SK-N-SH treated with all-trans-retinoic acid at 6 μM for 48 hours (cell line): ENCODE results near the gene MEG3.
"Not testable (repeated sequence)": the region's sequence is repeated elsewhere in the genome, so short reads cannot be mapped to it uniquely, and the experiment has no call there.

ENCODE experiments used
- ESRRG ChIP-seq: fragments of 250-450 bp; sonication (Bioruptor Pico); IDR thresholded peaks from 2 replicates; pipeline ENCODE4 v1.6.1; 2021; ENCODE audit warnings: mild to moderate bottlenecking
- GLIS3 ChIP-seq: fragments of 250-450 bp; sonication (Bioruptor Pico); IDR thresholded peaks from 2 replicates; pipeline ENCODE4 v1.5.0; 2020; ENCODE audit warnings: mild to moderate bottlenecking, moderate library complexity
- ISL1 ChIP-seq: fragments of 250-450 bp; sonication (Bioruptor Pico); IDR thresholded peaks from 2 replicates; pipeline ENCODE4 v2.1.2; 2022; ENCODE audit warnings: mild to moderate bottlenecking, moderate library complexity
- RARB ChIP-seq: fragments of 250-450 bp; sonication (Bioruptor Pico); IDR thresholded peaks from 2 replicates; pipeline ENCODE4 v1.8.0; 2021; ENCODE audit warnings: mild to moderate bottlenecking, moderate library complexity
- ZFP30 ChIP-seq: fragments of 450-650 bp; formaldehyde crosslinking; IDR thresholded peaks from 2 replicates; pipeline ENCODE4 v1.5.0; 2022; ENCODE audit warnings: mild to moderate bottlenecking, moderate library complexity
- TF ChIP-seq, protein P1 (sequence below): fragments of 250-450 bp; sonication (Bioruptor Pico); IDR thresholded peaks from 2 replicates; pipeline ENCODE4 v1.5.1; 2021; ENCODE audit warnings: mild to moderate bottlenecking, moderate library complexity
- TF ChIP-seq, protein P2 (sequence below): fragments of 250-450 bp; sonication (Bioruptor Pico); IDR thresholded peaks from 2 replicates; pipeline ENCODE4 v1.8.0; 2020; ENCODE audit warnings: mild to moderate bottlenecking, moderate library complexity, borderline replicate concordance

DNA sequence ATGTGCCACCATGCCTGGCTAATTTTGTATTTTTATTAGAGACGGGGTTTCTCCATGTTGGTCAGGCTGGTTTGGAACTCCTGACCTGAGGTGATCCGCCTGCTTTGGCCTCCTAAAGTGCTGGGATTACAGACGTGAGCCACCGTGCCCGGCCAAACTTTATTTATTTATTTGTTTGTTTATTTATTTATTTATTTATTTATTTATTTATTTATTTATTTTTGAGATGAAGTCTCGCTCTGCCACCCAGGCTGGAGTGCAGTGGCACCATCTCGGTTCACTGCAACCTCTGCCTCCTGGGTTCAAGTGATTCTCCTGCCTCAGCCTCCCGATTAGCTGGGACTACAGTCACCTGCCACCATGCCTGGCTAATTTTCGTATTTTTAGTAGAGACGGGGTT lies 7.0 kb upstream of the MEG3 start:
- not testable (repeated sequence) for TF ChIP-seq GLIS3 (CRISPR knock-in tag); ZFP30 (CRISPR knock-in tag); RARB; ESRRG (CRISPR knock-in tag); ISL1 (CRISPR knock-in tag)
- TF ChIP-seq, protein P1, sequence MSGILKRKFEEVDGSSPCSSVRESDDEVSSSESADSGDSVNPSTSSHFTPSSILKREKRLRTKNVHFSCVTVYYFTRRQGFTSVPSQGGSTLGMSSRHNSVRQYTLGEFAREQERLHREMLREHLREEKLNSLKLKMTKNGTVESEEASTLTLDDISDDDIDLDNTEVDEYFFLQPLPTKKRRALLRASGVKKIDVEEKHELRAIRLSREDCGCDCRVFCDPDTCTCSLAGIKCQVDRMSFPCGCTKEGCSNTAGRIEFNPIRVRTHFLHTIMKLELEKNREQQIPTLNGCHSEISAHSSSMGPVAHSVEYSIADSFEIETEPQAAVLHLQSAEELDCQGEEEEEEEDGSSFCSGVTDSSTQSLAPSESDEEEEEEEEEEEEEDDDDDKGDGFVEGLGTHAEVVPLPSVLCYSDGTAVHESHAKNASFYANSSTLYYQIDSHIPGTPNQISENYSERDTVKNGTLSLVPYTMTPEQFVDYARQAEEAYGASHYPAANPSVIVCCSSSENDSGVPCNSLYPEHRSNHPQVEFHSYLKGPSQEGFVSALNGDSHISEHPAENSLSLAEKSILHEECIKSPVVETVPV (CRISPR knock-in tag): not testable (repeated sequence)
- TF ChIP-seq, protein P2, sequence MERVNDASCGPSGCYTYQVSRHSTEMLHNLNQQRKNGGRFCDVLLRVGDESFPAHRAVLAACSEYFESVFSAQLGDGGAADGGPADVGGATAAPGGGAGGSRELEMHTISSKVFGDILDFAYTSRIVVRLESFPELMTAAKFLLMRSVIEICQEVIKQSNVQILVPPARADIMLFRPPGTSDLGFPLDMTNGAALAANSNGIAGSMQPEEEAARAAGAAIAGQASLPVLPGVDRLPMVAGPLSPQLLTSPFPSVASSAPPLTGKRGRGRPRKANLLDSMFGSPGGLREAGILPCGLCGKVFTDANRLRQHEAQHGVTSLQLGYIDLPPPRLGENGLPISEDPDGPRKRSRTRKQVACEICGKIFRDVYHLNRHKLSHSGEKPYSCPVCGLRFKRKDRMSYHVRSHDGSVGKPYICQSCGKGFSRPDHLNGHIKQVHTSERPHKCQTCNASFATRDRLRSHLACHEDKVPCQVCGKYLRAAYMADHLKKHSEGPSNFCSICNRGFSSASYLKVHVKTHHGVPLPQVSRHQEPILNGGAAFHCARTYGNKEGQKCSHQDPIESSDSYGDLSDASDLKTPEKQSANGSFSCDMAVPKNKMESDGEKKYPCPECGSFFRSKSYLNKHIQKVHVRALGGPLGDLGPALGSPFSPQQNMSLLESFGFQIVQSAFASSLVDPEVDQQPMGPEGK (CRISPR knock-in tag): not testable (repeated sequence)
